CD14-positive monocyte (primary cell): ENCODE data around the gene KCNQ1. TPM values are rescaled to one million over a fixed set of nuclear protein-coding genes. Genes with fewer than 3 reads are reported as not detected.
A peak's percentile ranks its signal among the peaks of the same experiment; 100 is the strongest.

Experiments
- DNase-seq, 3 donors: peaks; one replicate each; pipeline ENCODE4 v3.0.0-alpha.2; 2011 to 2022
- H2AFZ ChIP-seq: 2 replicates; pipeline ENCODE4 v1.6.0; 2012; ENCODE audit warnings: mild to moderate bottlenecking, low read depth, low read length, inconsistent platforms; ENCODE audit not compliant: insufficient read depth, poor library complexity, severe bottlenecking
- H3K27ac ChIP-seq, 2 donors: 1 replicate in 1 of 2; 2 replicates in 1 of 2; pipeline ENCODE4 v1.5.1; 2012 to 2013; ENCODE audit warnings: low read length in 2 of 2, control low read depth in 1 of 2, inconsistent platforms in 1 of 2, low read depth in 1 of 2, mild to moderate bottlenecking in 1 of 2
- H3K27me3 ChIP-seq, 2 donors: one replicate each; pipeline versions ENCODE4 v1.6.0 to v1.6.1; 2011 to 2013; ENCODE audit warnings: low read length in 2 of 2; ENCODE audit not compliant: control insufficient read depth in 2 of 2, insufficient read depth in 2 of 2
- H3K36me3 ChIP-seq, 2 donors: replicated peaks in 1 of 2; 1 replicate in 1 of 2; 2 replicates in 1 of 2; pipeline versions ENCODE4 v1.5.1 to v1.6.1; 2012 to 2013; ENCODE audit warnings: low read length in 2 of 2, control low read depth in 1 of 2, inconsistent platforms in 1 of 2, mild to moderate bottlenecking in 1 of 2; ENCODE audit not compliant: insufficient read depth in 2 of 2, control insufficient read depth in 1 of 2
- H3K4me1 ChIP-seq, 2 donors: 1 replicate in 1 of 2; 2 replicates in 1 of 2; pipeline versions ENCODE4 v1.5.1 to v1.6.1; 2012 to 2013; ENCODE audit warnings: low read length in 2 of 2, control low read depth in 1 of 2, inconsistent platforms in 1 of 2, mild to moderate bottlenecking in 1 of 2, moderate library complexity in 1 of 2; ENCODE audit not compliant: insufficient read depth in 2 of 2, control insufficient read depth in 1 of 2
- H3K4me2 ChIP-seq: replicated peaks from 2 replicates; pipeline ENCODE3; 2012; ENCODE audit warnings: low read length, moderate library complexity, mild to moderate bottlenecking; ENCODE audit not compliant: poor library complexity, severe bottlenecking; ENCODE audit errors: extremely low read depth
- H3K4me3 ChIP-seq, 3 experiments: fragments of 200-600 bp in 1 of 3; sonication (generic) in 1 of 3; replicated peaks in 1 of 3; 1 replicate in 2 of 3; 2 replicates in 1 of 3; pipeline ENCODE4 v1.5.1; 2011 to 2013; ENCODE audit warnings: low read length in 3 of 3, mild to moderate bottlenecking in 3 of 3, control low read depth in 2 of 3, low read depth in 2 of 3, inconsistent platforms in 1 of 3, moderate library complexity in 1 of 3
- H3K79me2 ChIP-seq: 2 replicates; pipeline ENCODE4 v1.6.0; 2012; ENCODE audit warnings: mild to moderate bottlenecking, control low read depth, inconsistent platforms, low read length, moderate library complexity; ENCODE audit not compliant: insufficient read depth
- H3K9ac ChIP-seq: 2 replicates; pipeline ENCODE4 v1.6.0; 2017; ENCODE audit warnings: low read length, mild to moderate bottlenecking; ENCODE audit not compliant: insufficient read depth, poor library complexity, severe bottlenecking
- H3K9me3 ChIP-seq, 2 donors: replicated peaks in 1 of 2; 1 replicate in 1 of 2; 2 replicates in 1 of 2; pipeline versions ENCODE4 v1.5.1 to v1.6.1; 2012 to 2013; ENCODE audit warnings: low read length in 2 of 2, control low read depth in 1 of 2; ENCODE audit not compliant: control insufficient read depth in 1 of 2, insufficient read depth in 1 of 2
- H4K20me1 ChIP-seq: 2 replicates; pipeline ENCODE4 v1.6.0; 2012; ENCODE audit warnings: mild to moderate bottlenecking, low read length, control low read depth, moderate library complexity; ENCODE audit not compliant: insufficient read depth
- H3K27ac Mint-ChIP-seq, 7 donors: one replicate each; pipeline ENCODE4 v1.8.0; 2020; ENCODE audit warnings: mild to moderate bottlenecking in 7 of 7, mixed read lengths in 7 of 7, moderate library complexity in 6 of 7, inconsistent platforms in 2 of 7
- H3K27me3 Mint-ChIP-seq, 3 donors: one replicate each; pipeline ENCODE4 v1.8.0; 2021 to 2022; ENCODE audit warnings: low read depth in 3 of 3, mild to moderate bottlenecking in 3 of 3, mixed read lengths in 3 of 3, moderate library complexity in 3 of 3, inconsistent platforms in 1 of 3
- H3K36me3 Mint-ChIP-seq, 2 donors: one replicate each; pipeline ENCODE4 v1.8.0; 2020; ENCODE audit warnings: mixed read lengths in 2 of 2, inconsistent platforms in 1 of 2, mild to moderate bottlenecking in 1 of 2
- H3K4me1 Mint-ChIP-seq: one replicate; pipeline ENCODE4 v1.8.0; 2020; ENCODE audit warnings: mild to moderate bottlenecking, mixed read lengths
- H3K4me3 Mint-ChIP-seq, 2 donors: one replicate each; pipeline ENCODE4 v1.8.0; 2020; ENCODE audit warnings: mild to moderate bottlenecking in 2 of 2, mixed read lengths in 2 of 2, moderate library complexity in 1 of 2
- H3K9me3 Mint-ChIP-seq, 7 donors: one replicate each; pipeline ENCODE4 v1.8.0; 2020 to 2022; ENCODE audit warnings: mixed read lengths in 7 of 7, mild to moderate bottlenecking in 6 of 7, moderate library complexity in 6 of 7, inconsistent platforms in 2 of 7
- WGBS: methylation state at CpG from one replicate; pipeline ENCODE4 v1.1.5; 2013; ENCODE audit warnings: missing lambda C conversion rate; ENCODE audit not compliant: insufficient coverage; 5-methylcytosine and 5-hydroxymethylcytosine counted together
- intact Hi-C, 2 donors: fragments of 100-400 bp; cut with micrococcal nuclease; formaldehyde crosslinking; loops; one replicate each; pipeline versions ENCODE4 v1.15.0 to v1.15.1; 2023
- polyA plus RNA-seq, 3 donors: library from polyadenylated mRNA; depleted of rRNA in 1 of 3; unstranded in 2 of 3; stranded (reverse) in 1 of 3; fragments of 300-500 nt in 2 of 3; fragments of >200 nt in 1 of 3; fragmentation: Illumina TruSeq in 2 of 3; gene quantifications; 1 replicate in 2 of 3; 2 replicates in 1 of 3; pipeline ENCODE4 v1.2.3, GENCODE V29; 2012 to 2021
- TF ChIP-seq, protein P1 (sequence below): fragments of 200-600 bp; IDR thresholded peaks from one replicate; pipeline ENCODE4 v1.8.0; 2022; ENCODE audit warnings: antibody characterized with exemption, mild to moderate bottlenecking

The KCNQ1 gene
- polyA plus RNA-seq, 3 donors: 14.9 to 31.8 (median 21.6) TPM

GRCh38 chr11:2828585-2829330 is 383.9 kb downstream of the KCNQ1 start:
- H3K36me3 Mint-ChIP-seq: peaks cover 19 to 25% of the 10 kb centered on the region in 2 donors
- intact Hi-C loops: no loop called here

DNA sequence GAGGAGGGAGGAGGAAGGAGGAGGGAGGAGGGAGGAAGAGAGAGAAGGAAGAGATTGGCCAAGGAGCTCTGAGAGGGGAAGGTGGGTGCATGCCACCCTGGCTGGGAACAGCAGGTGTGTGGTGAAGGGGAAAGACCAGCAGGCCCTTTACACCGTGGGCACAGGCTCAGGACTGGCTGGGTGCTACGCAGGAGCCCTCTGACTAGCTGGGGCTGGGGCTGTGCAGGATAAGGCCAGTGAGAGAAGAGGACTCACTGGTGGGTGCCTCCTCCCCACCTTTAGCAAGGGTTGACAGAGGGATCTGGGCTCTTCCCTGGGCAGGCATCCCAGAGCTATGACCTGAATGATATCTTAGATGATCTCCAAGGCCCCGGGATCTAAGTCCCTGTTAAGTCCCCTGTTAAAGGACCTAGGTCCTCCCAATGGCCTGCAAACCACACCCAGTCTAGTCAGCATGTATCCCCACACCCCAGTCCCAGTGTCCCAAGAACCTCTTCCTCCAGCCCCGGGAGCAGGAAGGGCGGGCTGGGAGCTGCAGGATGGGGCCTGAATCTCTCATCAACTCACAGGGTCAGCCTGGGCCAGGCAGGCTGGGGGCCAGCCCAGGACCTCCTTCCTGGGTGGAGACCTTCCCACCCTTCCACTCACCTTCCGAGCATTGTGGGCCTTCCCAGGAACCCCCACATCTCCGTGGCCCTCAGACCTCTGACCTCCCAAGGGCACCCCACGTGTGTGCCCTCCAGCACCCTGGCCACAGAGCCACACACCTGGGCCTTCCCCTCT is 385.4 kb downstream of the KCNQ1 start:
- peaks cover 0 to 4% (median 4%) of the 10 kb centered on the region in 3 donors for H3K27me3 Mint-ChIP-seq
- H3K4me3 ChIP-seq: no peak overlapping the region
- H3K27me3 ChIP-seq: no peaks in the 10 kb centered on the region
- WGBS: 97% methylated on average over 6 of the region's 8 CpGs
- no peak overlapping the region for H3K4me2 ChIP-seq
- no peak overlapping the region for H3K27ac ChIP-seq
- no peaks in the 10 kb centered on the region for H3K79me2 ChIP-seq
- H4K20me1 ChIP-seq: peaks cover 41% of the 10 kb centered on the region
- H3K9me3 Mint-ChIP-seq: peaks cover 11 to 17% (median 14%) of the 10 kb centered on the region in 7 donors
- intact Hi-C loops: no loop called here
- H3K4me1 ChIP-seq: peaks cover 34 to 48% of the 10 kb centered on the region in 2 donors
- H2AFZ ChIP-seq: no peak overlapping the region
- no peak for DNase-seq
- peaks cover 46% of the 10 kb centered on the region for H3K4me1 Mint-ChIP-seq
- H3K4me3 Mint-ChIP-seq: no peak overlapping the region
- H3K9ac ChIP-seq: no peak overlapping the region
- TF ChIP-seq, protein P1, sequence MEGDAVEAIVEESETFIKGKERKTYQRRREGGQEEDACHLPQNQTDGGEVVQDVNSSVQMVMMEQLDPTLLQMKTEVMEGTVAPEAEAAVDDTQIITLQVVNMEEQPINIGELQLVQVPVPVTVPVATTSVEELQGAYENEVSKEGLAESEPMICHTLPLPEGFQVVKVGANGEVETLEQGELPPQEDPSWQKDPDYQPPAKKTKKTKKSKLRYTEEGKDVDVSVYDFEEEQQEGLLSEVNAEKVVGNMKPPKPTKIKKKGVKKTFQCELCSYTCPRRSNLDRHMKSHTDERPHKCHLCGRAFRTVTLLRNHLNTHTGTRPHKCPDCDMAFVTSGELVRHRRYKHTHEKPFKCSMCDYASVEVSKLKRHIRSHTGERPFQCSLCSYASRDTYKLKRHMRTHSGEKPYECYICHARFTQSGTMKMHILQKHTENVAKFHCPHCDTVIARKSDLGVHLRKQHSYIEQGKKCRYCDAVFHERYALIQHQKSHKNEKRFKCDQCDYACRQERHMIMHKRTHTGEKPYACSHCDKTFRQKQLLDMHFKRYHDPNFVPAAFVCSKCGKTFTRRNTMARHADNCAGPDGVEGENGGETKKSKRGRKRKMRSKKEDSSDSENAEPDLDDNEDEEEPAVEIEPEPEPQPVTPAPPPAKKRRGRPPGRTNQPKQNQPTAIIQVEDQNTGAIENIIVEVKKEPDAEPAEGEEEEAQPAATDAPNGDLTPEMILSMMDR: no peak
- peak overlapping the region in 1 of 7 donors; percentile 75 for H3K27ac Mint-ChIP-seq
- peaks cover 21% of the 10 kb centered on the region in 2 donors for H3K36me3 Mint-ChIP-seq
- peaks cover 7 to 11% of the 10 kb centered on the region in 2 donors for H3K9me3 ChIP-seq
- H3K36me3 ChIP-seq: peaks cover 0 to 4% of the 10 kb centered on the region in 2 donors

More at GRCh38 chr11:2828585-2829330, 383.9 kb downstream of the KCNQ1 start:
- Mint-ChIP-seq H3K9me3 (peaks cover 11 to 17% (median 14%) of the 10 kb centered on the region in 7 donors), H3K4me1 (peaks cover 61% of the 10 kb centered on the region), H3K27me3 (peaks cover 0 to 2% (median 0%) of the 10 kb centered on the region in 3 donors), H3K4me3 (peak overlapping the region in 1 of 2 donors; percentile 9), H3K27ac (no peak overlapping the region)
- Histone ChIP-seq H3K4me2 (no peak overlapping the region), H2AFZ (no peak overlapping the region), H3K27ac (no peak overlapping the region), H3K79me2 (no peaks in the 10 kb centered on the region), H3K9ac (no peak overlapping the region), H3K4me3 (no peak overlapping the region), H3K27me3 (no peaks in the 10 kb centered on the region), H4K20me1 (peaks cover 31% of the 10 kb centered on the region), H3K9me3 (peaks cover 7 to 11% of the 10 kb centered on the region in 2 donors), H3K36me3 (peaks cover 0 to 4% of the 10 kb centered on the region in 2 donors), H3K4me1 (peaks cover 48 to 63% of the 10 kb centered on the region in 2 donors)
- no peak for DNase-seq
- no CpG with 5 or more reads among the region's 4 CpGs for WGBS
- TF ChIP-seq, protein P1: no peak
